22Rv1 (cell line): ENCODE measurements around the gene HOXD10.

ENCODE experiments used
- ZFX ChIP-seq: fragments of 450-650 bp; IDR thresholded peaks from 2 replicates; pipeline ENCODE4 v1.6.1; 2017; ENCODE audit warnings: antibody characterized with exemption, borderline replicate concordance
- TF ChIP-seq, protein P1 (sequence below): fragments of 450-650 bp; IDR thresholded peaks from 2 replicates; pipeline ENCODE4 v1.5.1; 2017; ENCODE audit warnings: mild to moderate bottlenecking

- no peak for TF ChIP-seq ZFX
- TF ChIP-seq, protein P1, sequence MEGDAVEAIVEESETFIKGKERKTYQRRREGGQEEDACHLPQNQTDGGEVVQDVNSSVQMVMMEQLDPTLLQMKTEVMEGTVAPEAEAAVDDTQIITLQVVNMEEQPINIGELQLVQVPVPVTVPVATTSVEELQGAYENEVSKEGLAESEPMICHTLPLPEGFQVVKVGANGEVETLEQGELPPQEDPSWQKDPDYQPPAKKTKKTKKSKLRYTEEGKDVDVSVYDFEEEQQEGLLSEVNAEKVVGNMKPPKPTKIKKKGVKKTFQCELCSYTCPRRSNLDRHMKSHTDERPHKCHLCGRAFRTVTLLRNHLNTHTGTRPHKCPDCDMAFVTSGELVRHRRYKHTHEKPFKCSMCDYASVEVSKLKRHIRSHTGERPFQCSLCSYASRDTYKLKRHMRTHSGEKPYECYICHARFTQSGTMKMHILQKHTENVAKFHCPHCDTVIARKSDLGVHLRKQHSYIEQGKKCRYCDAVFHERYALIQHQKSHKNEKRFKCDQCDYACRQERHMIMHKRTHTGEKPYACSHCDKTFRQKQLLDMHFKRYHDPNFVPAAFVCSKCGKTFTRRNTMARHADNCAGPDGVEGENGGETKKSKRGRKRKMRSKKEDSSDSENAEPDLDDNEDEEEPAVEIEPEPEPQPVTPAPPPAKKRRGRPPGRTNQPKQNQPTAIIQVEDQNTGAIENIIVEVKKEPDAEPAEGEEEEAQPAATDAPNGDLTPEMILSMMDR = no peak
Observed at GRCh38 chr2:176103742-176104315, 12.7 kb upstream of the HOXD10 start.
